HEK293 (cell line): ENCODE measurements around the gene C3orf20.
A peak's percentile ranks its signal among the peaks of the same experiment; 100 is the strongest.

ENCODE experiments used
- CTCF ChIA-PET: fragments of 350-600 bp; formaldehyde crosslinking; extraction: SDS; loops from one replicate; lab custom pipeline; 2021; ENCODE audit warnings: antibody characterized with exemption; lab: Yijun Ruan, JAX
- POLR2A ChIA-PET: fragments of 300-600 bp; formaldehyde crosslinking; extraction: SDS; loops from one replicate; lab custom pipeline; 2020; ENCODE audit warnings: antibody characterized with exemption, inconsistent platforms; lab: Yijun Ruan, JAX
- H3K27ac ChIP-seq: fragments of 200-500 bp; sonication (Bioruptor generic); 2 replicates; pipeline ENCODE4 v1.5.1; 2014; ENCODE audit warnings: low read depth, low read length, control low read depth, inconsistent platforms; ENCODE audit errors: extremely low read depth
- H3K36me3 ChIP-seq, 2 experiments: fragments of 200-500 bp in 1 of 2; sonication (Bioruptor generic) in 1 of 2; 1 replicate in 1 of 2; 2 replicates in 1 of 2; pipeline ENCODE4 v1.5.1; 2014 to 2017; ENCODE audit warnings: inconsistent platforms in 2 of 2, low read length in 2 of 2; ENCODE audit not compliant: control insufficient read depth in 2 of 2, insufficient read depth in 1 of 2
- H3K4me1 ChIP-seq: fragments of 200-500 bp; sonication (Bioruptor generic); 2 replicates; pipeline ENCODE4 v1.5.1; 2014; ENCODE audit warnings: mild to moderate bottlenecking, low read length, inconsistent platforms; ENCODE audit not compliant: control insufficient read depth, insufficient read depth
- H3K4me3 ChIP-seq: 2 replicates; pipeline ENCODE4 v1.5.1; 2011; ENCODE audit warnings: low read depth, mild to moderate bottlenecking, control low read depth, low read length, moderate library complexity
- H3K9me3 ChIP-seq: fragments of 200-500 bp; sonication (Bioruptor generic); 2 replicates; pipeline ENCODE4 v1.5.1; 2014; ENCODE audit warnings: low read depth, low read length, inconsistent platforms; ENCODE audit not compliant: control insufficient read depth, insufficient read depth
- ATF2 ChIP-seq: fragments of 450-650 bp; formaldehyde crosslinking; IDR thresholded peaks from 2 replicates; pipeline ENCODE4 v1.5.1; 2016; ENCODE audit warnings: missing biosample characterization, missing genetic modification characterization, low read depth
- EGR2 ChIP-seq: fragments of 450-650 bp; formaldehyde crosslinking; IDR thresholded peaks from 2 replicates; pipeline ENCODE4 v1.5.1; 2016; ENCODE audit warnings: low read depth, missing biosample characterization, missing genetic modification characterization
- GLIS2 ChIP-seq: fragments of 450-650 bp; formaldehyde crosslinking; IDR thresholded peaks from 2 replicates; pipeline ENCODE4 v1.5.1; 2016; ENCODE audit warnings: missing biosample characterization, missing genetic modification characterization
- KLF17 ChIP-seq: fragments of 450-650 bp; formaldehyde crosslinking; IDR thresholded peaks from 2 replicates; pipeline ENCODE4 v1.5.1; 2016; ENCODE audit warnings: missing biosample characterization, missing genetic modification characterization
- KLF7 ChIP-seq: fragments of 450-650 bp; formaldehyde crosslinking; IDR thresholded peaks from 2 replicates; pipeline ENCODE4 v1.5.1; 2016; ENCODE audit warnings: missing biosample characterization, missing genetic modification characterization, borderline replicate concordance
- PRDM4 ChIP-seq: fragments of 450-650 bp; formaldehyde crosslinking; IDR thresholded peaks from 2 replicates; pipeline ENCODE4 v1.5.1; 2017; ENCODE audit warnings: missing biosample characterization, missing genetic modification characterization
- SCRT1 ChIP-seq: fragments of 450-650 bp; formaldehyde crosslinking; IDR thresholded peaks from 2 replicates; pipeline ENCODE4 v1.5.1; 2016; ENCODE audit warnings: missing biosample characterization, missing genetic modification characterization, borderline replicate concordance
- TCF7L2 ChIP-seq: IDR thresholded peaks from 2 replicates; pipeline ENCODE4 v1.6.1; 2011; ENCODE audit warnings: low read depth, mild to moderate bottlenecking, inconsistent platforms, low read length, moderate library complexity, borderline replicate concordance
- ZBTB11 ChIP-seq: fragments of 450-650 bp; formaldehyde crosslinking; conservative IDR thresholded peaks from 2 replicates; pipeline ENCODE4 v1.5.1; 2016; ENCODE audit warnings: low read depth, missing biosample characterization, missing genetic modification characterization
- ZFP3 ChIP-seq: fragments of 450-650 bp; formaldehyde crosslinking; IDR thresholded peaks from 2 replicates; pipeline ENCODE4 v1.5.1; 2016; ENCODE audit warnings: low read depth, missing biosample characterization, missing genetic modification characterization
- ZFP69B ChIP-seq: fragments of 450-650 bp; formaldehyde crosslinking; IDR thresholded peaks from 2 replicates; pipeline ENCODE4 v1.5.1; 2016; ENCODE audit warnings: missing biosample characterization, missing genetic modification characterization
- ZIC2 ChIP-seq: fragments of 450-650 bp; formaldehyde crosslinking; IDR thresholded peaks from 2 replicates; pipeline ENCODE4 v1.5.1; 2016; ENCODE audit warnings: missing biosample characterization, missing genetic modification characterization
- ZNF132 ChIP-seq: fragments of 450-650 bp; formaldehyde crosslinking; IDR thresholded peaks from 2 replicates; pipeline ENCODE4 v1.5.1; 2017; ENCODE audit warnings: missing biosample characterization, missing genetic modification characterization, borderline replicate concordance
- ZNF148 ChIP-seq: fragments of 450-650 bp; formaldehyde crosslinking; IDR thresholded peaks from 2 replicates; pipeline ENCODE4 v1.5.0; 2017; ENCODE audit warnings: missing biosample characterization, missing genetic modification characterization, borderline replicate concordance
- ZNF169 ChIP-seq: fragments of 450-650 bp; formaldehyde crosslinking; IDR thresholded peaks from 2 replicates; pipeline ENCODE4 v1.5.1; 2016; ENCODE audit warnings: missing biosample characterization, missing genetic modification characterization
- ZNF214 ChIP-seq: fragments of 450-650 bp; formaldehyde crosslinking; IDR thresholded peaks from 2 replicates; pipeline ENCODE4 v1.5.1; 2017; ENCODE audit warnings: missing biosample characterization, mild to moderate bottlenecking, missing genetic modification characterization, borderline replicate concordance
- ZNF26 ChIP-seq: fragments of 450-650 bp; formaldehyde crosslinking; IDR thresholded peaks from 2 replicates; pipeline ENCODE4 v1.5.1; 2016; ENCODE audit warnings: missing biosample characterization, missing genetic modification characterization
- ZNF391 ChIP-seq: fragments of 450-650 bp; formaldehyde crosslinking; IDR thresholded peaks from 2 replicates; pipeline ENCODE4 v1.5.1; 2016; ENCODE audit warnings: low read depth, missing biosample characterization, missing genetic modification characterization, borderline replicate concordance
- ZNF514 ChIP-seq: fragments of 450-650 bp; formaldehyde crosslinking; IDR thresholded peaks from 2 replicates; pipeline ENCODE4 v1.5.1; 2016; ENCODE audit warnings: missing biosample characterization, missing genetic modification characterization
- ZNF530 ChIP-seq: fragments of 450-650 bp; formaldehyde crosslinking; IDR thresholded peaks from 2 replicates; pipeline ENCODE4 v1.5.1; 2016; ENCODE audit warnings: low read depth, missing biosample characterization, missing genetic modification characterization
- ZNF792 ChIP-seq: fragments of 450-650 bp; formaldehyde crosslinking; IDR thresholded peaks from 2 replicates; pipeline ENCODE4 v1.5.1; 2016; ENCODE audit warnings: missing biosample characterization, missing genetic modification characterization

C3orf20 gene

GRCh38 chr3:14819671-14820070 lies 144.7 kb downstream of the C3orf20 start:
- no peaks in the 10 kb centered on the region for H3K9me3 ChIP-seq
- POLR2A ChIA-PET: no interaction called here
- H3K27ac ChIP-seq: no peak overlapping the region
- no peak overlapping the region for H3K4me3 ChIP-seq
- CTCF ChIA-PET: interaction anchor here (0.6 kb wide), 1 partner anchor 1170 kb away, joined by 3 read pairs; no protein-coding TSS in a partner anchor
- TF ChIP-seq SCRT1 (tag by site-specific recombination): 0 out of 2 replicates have a peak, but pooled peaks have one; percentile 12
- no peak for TF ChIP-seq GLIS2 (tag by site-specific recombination)
- TF ChIP-seq ATF2 (tag by site-specific recombination): no peak
- H3K36me3 ChIP-seq: no peaks in the 10 kb centered on the region
- H3K4me1 ChIP-seq: peaks cover 11% of the 10 kb centered on the region

- CTCF ChIA-PET: interaction anchor here (0.6 kb wide), 1 partner anchor 1170 kb away, joined by 3 read pairs; no protein-coding TSS in a partner anchor
- no peak for TF ChIP-seq ZFP3 (tag by site-specific recombination)
- no peak for TF ChIP-seq PRDM4 (tag by site-specific recombination)
- no peak for TF ChIP-seq ZNF792 (tag by site-specific recombination)
- TF ChIP-seq ZNF132: no peak
- no peak for TF ChIP-seq ZNF214 (tag by site-specific recombination)
- TF ChIP-seq ZNF26 (tag by site-specific recombination): no peak
- TF ChIP-seq ZIC2 (tag by site-specific recombination): no peak
- no peak for TF ChIP-seq EGR2 (tag by site-specific recombination)
- TF ChIP-seq ZNF514 (tag by site-specific recombination): no peak
- no peak for TF ChIP-seq ZBTB11 (tag by site-specific recombination)
- no peak for TF ChIP-seq KLF17 (tag by site-specific recombination)
- no peak for TF ChIP-seq ZNF169 (tag by site-specific recombination)
- TF ChIP-seq ZNF148 (tag by site-specific recombination): no peak
- TF ChIP-seq ZNF530 (tag by site-specific recombination): no peak
- TF ChIP-seq ZNF391: no peak
- no peak for TF ChIP-seq KLF7 (tag by site-specific recombination)
- TF ChIP-seq ZFP69B (tag by site-specific recombination): no peak
- TF ChIP-seq TCF7L2: no peak
- no peak overlapping the region for H3K4me3 ChIP-seq
- peaks cover 11% of the 10 kb centered on the region for H3K4me1 ChIP-seq
- H3K27ac ChIP-seq: no peak overlapping the region; the same call in 1 of the 2 replicates
- POLR2A ChIA-PET: no interaction called here
- no peaks in the 10 kb centered on the region for H3K36me3 ChIP-seq
- H3K9me3 ChIP-seq: no peaks in the 10 kb centered on the region
Measured at GRCh38 chr3:14820156-14820555, 145.2 kb downstream of the C3orf20 start.
